ENCODE results near the gene KCNMA1.

KCNMA1 gene

GRCh38 chr10:77188000-77188395, 449.6 kb downstream of the KCNMA1 start:
- in situ Hi-C loops (cut with HindIII; ENCODE audit: low sequenced_read_pairs), result no loop called here
- no peak overlapping the region for H3K4me3 ChIP-seq (ENCODE audit: low read depth, low read length)
- no peak for DNase-seq (ENCODE audit: low read depth, low spot score)
- no peak for TF ChIP-seq CTCF (IDR thresholded peaks at IDR 0.05; ENCODE audit: low read depth, low read length)

DNA sequence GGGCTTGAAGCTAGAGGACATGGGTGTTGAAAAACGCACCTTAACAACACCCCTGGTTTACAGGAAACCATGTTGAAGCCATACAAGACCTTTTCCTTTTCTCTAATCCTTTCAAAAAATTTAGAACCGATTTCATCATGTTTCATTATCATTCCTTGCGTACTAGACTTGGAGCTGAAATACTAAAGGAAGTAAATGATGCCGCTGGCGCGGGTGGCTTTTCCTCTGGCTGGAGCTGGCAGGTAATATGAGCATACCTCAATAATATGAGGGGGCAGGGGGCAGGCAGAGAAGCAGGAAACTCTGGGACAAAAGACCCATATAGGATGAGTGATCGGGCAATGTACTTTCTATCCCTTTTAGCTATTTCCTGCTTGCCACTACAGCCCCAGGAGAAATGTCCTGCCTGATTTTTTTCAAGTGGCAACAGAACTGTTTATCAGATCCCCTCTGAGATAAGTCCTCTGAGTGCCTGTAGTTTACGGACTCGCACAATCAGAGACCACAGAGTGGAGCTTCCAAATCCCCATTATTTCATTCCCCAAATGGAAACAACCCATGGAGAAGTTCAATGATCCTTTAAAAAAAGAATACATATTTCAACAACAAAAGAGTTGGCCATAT, 450.1 kb downstream of the KCNMA1 start:
- no peak for DNase-seq (ENCODE audit: low read depth, low spot score)
- in situ Hi-C loops (cut with HindIII; ENCODE audit: low sequenced_read_pairs), result no loop called here
- no peak overlapping the region for H3K4me3 ChIP-seq (ENCODE audit: low read depth, low read length)
- TF ChIP-seq CTCF (IDR thresholded peaks at IDR 0.05; ENCODE audit: low read depth, low read length), result no peak

DNA sequence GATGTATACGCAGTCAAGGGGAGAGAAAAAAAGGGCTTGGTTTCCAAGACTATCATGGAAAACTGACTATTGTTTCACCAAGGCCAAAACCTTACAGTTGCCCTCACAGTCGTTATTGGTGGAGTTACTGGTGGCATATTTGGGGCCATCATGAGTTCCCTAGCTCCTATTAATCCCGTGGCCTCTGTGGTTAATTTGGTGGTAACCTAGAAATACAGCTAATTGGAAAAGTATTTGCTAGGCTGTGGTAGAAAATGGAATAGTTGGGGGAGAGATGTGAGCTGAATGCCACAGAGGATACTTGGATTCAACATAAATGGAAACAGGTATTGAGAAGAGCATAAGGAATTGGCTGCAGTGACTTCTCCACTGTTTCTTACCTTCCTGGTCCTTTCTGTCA, 450.7 kb downstream of the KCNMA1 start:
- TF ChIP-seq CTCF (IDR thresholded peaks at IDR 0.05; ENCODE audit: low read depth, low read length), result no peak
- no peak overlapping the region for H3K4me3 ChIP-seq (ENCODE audit: low read depth, low read length)
- DNase-seq (ENCODE audit: low read depth, low spot score), result peak; percentile 38
- in situ Hi-C loops (cut with HindIII; ENCODE audit: low sequenced_read_pairs), result no loop called here

DNA sequence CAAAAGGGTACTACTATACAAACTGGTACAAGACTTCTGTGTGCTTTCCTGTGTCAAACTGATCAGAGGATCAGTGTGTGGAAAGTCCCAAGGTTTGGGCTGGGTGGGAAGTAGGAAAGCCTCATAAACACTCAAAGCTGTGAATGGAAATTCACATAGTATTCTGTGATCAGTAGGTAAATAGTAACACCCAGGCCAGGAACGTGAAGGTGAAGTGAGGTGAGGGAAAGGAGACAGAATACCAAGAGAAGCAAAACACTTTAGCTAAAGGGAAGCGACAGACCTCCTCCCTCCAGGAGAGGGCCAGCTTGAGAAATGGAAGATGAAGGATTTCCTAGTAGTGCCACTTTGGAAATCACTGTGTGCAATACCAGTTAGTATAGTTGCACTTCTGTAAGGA, 451.9 kb downstream of the KCNMA1 start:
- TF ChIP-seq CTCF (IDR thresholded peaks at IDR 0.05; ENCODE audit: low read depth, low read length), result peak; percentile 8
- DNase-seq (ENCODE audit: low read depth, low spot score), result no peak
- in situ Hi-C loops (cut with HindIII; ENCODE audit: low sequenced_read_pairs), result no loop called here
- no peak overlapping the region for H3K4me3 ChIP-seq (ENCODE audit: low read depth, low read length)

GRCh38 chr10:77182803-77183202, 454.8 kb downstream of the KCNMA1 start:
- in situ Hi-C loops (cut with HindIII; ENCODE audit: low sequenced_read_pairs), result no loop called here
- no peak for TF ChIP-seq CTCF (IDR thresholded peaks at IDR 0.05; ENCODE audit: low read depth, low read length)
- DNase-seq (ENCODE audit: low read depth, low spot score), result no peak
- H3K4me3 ChIP-seq (ENCODE audit: low read depth, low read length), result no peak overlapping the region

DNA sequence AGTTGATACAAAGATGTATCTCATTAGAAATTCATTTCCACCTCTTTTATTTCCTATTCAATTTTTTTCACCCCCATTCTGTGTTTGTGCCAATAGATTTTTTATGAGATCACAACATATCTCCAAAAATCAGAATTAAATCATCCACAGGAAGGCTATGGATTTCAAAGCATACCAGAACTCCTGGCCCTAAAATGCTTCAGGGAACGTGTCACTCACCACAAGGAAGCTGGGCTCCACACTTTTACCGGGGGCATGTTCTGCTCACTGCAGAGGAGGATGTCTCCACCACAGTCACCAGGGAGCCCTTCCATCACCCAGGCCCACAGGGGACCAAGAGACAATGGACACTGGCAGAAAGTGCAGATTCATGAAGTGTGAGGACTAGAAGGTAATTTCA, 456.8 kb downstream of the KCNMA1 start:
- in situ Hi-C loops (cut with HindIII; ENCODE audit: low sequenced_read_pairs), result no loop called here
- DNase-seq (ENCODE audit: low read depth, low spot score), result no peak
- TF ChIP-seq CTCF (IDR thresholded peaks at IDR 0.05; ENCODE audit: low read depth, low read length), result no peak
- H3K4me3 ChIP-seq (ENCODE audit: low read depth, low read length), result no peak overlapping the region

DNA sequence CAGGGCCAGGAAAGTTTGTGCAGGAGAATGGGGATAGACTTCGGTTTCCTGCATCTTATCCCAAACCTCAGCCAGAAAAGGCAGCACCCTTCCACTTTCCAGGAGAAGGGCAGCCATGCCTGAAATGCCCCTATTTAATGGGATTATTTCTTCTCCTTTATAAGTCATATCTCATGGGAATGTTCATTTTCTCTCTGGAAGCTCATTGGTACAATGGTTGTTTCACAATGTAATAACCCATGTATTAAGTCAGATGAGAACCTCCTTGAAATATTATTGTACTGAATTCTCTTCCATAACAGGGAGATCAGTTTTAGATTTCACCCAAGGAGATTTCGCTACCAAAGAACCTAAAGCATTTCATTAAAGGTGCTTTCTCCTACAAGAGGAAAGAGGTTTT, 457.5 kb downstream of the KCNMA1 start:
- in situ Hi-C loops (cut with HindIII; ENCODE audit: low sequenced_read_pairs), result no loop called here
- no peak for DNase-seq (ENCODE audit: low read depth, low spot score)
- TF ChIP-seq CTCF (IDR thresholded peaks at IDR 0.05; ENCODE audit: low read depth, low read length), result no peak
- H3K4me3 ChIP-seq (ENCODE audit: low read depth, low read length), result no peak overlapping the region
